Renal pelvis (tissue), 4 donors: ENCODE data around the gene CD164. TPM values are rescaled to one million over a fixed set of nuclear protein-coding genes. Genes with fewer than 3 reads are reported as not detected.
"Not testable (repeated sequence)": the region's sequence is repeated elsewhere in the genome, so short reads cannot be mapped to it uniquely, and the experiment has no call there.

Experiments used
- DNase-seq: peaks from one replicate; pipeline ENCODE4 v3.0.0-alpha.2; 2013
- polyA plus RNA-seq, 3 donors: library from polyadenylated mRNA; unstranded; fragments of 120-200 nt; gene quantifications; one replicate each; pipeline ENCODE4 v1.2.1, GENCODE V29; 2013; ENCODE audit not compliant: insufficient read length in 3 of 3

Gene CD164
- polyA plus RNA-seq, 3 donors, result 423 to 525 (median 512) TPM

DNA sequence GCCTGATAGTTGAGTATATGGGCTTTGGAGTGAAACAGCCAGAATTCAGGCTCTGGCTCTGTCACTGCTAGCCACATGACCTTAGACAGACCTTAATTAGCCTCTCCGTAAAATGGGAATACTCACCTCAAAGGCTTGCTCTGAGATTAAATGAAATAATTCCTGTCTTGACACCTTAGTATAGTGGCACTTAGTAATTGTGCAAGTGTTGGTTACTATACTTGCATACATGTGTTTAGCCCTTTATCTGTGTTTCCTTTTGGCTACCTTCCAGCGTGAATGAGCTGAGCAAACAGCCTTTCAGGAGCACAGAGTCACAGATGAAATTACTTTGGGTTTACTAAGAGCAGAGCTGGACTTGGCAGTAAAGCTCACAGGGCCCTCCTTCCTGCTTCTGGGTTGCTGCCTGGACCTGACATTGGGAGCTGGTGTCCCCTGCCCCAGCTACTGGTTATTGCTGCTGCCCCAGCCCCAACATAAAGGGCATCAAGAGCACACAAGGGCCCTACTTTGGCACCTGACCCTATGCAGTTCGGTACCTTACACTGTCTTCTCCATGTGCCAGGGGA is 32.8 kb downstream of the CD164 start:
- no peak for DNase-seq

DNA sequence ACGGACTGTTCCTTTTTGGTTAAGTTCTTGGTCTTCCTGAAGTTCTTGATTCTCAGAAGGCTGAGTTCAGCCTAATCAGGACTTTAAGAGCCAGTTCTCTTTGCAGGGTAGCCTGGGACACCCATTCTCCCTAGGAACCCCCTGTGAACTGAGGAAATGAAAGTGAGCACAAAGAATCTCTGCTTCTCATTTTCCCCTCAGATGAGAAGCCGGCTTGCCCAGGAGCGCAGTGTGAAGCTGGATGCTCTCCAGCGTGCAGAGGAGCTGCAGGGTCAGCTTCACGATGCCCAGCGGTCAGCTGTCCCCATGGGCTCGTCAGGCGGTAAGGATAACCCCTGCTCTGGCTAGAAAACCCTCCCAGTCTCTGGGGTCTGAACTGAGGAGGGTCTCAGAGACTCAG is 34.0 kb downstream of the CD164 start:
- no peak for DNase-seq

DNA sequence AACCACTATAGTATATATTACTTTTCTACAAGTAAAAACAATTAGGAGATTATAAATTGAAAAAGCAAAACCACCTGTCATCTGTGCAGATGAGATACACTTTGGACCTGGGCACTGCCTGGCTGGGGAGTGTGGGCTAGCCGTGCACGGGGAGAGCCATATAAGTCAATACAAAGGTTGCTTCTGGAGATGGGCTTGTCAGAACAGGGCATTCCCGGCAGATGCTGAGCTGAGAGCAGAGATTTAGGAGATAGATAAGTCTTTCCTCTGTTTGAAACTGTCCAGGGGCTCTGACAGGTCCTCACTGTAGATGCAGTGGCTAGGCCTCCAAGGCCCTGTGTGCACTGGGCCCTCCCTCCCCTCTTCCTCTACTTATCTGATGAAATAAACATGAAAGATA is 34.5 kb downstream of the CD164 start:
- DNase-seq, result no peak

DNA sequence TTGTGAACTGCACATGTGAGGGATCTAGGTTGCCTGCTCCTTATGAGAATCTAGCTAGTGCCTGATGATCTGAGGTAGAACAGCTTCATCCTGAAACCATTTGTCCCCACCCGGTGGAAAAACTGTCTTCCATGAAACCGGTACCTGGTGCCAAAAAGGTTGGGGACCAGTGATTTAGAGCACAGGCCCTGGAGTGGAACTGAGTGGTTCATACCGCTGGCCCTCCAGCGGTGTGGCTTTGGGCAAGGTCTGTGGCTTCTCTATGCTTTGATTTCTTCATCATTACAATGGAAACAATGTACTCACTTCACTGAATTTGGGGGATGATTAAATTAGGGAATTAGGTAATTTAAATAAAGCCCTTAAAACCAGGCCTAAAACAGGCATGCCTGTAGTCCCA is 36.3 kb downstream of the CD164 start:
- no peak for DNase-seq

DNA sequence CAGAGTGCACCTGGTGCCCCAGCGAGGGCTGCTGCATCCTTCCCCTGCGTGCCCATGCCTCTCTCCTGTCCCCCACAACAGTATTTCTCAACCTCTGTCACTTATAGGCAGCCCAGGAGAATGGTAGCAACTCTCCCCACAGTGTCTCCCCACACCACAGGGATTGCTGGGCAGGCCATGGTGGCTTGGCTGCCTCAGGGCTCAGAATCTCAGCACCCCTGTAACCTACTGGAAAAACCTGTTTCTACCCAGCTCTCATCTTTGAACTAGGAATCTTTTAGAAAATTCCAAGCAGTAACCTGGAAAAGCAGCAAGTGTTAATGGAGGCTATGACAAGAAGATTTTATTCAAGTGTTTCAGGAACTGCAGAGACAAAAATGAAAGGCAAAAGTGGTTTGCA is 38.0 kb downstream of the CD164 start:
- peak; percentile 35 for DNase-seq

DNA sequence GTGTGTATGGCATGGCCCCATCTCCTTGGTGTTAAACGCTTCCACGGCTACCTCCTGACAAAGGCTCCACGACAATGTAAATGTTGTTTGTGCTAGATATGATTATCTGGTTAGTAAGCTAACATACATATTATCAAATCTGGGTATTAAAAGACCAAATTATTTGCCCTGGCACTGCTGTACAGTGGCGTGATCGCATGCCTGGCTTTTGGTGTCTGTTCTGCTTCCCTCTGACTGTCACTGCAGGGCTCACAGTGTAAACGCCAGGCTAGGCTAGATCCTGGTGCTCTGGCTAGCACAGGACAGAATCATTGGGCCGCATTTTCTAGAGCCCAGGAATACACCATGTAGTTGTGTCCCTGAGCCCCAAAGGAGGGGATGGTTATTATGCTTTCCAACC is 38.7 kb downstream of the CD164 start:
- DNase-seq, result no peak

DNA sequence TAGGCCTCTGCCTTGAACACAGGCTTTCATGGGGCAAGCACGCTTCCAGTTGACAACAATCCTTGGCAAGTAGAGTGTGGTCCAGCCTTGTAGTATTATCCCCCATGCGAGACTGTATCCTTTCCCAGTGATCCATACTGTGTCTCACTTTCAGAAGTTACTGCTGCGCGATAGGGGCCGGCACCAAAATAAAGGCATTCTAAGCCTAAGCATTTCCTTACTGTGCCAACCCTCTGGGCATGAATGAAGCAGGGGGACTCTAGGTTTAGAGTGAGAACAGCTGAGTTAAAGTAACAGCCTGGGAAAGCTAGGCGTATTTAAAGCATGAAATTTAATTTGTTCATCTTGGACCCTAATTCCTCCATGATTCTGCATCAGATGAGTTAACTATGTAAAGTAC is 39.4 kb downstream of the CD164 start:
- no peak for DNase-seq

DNA sequence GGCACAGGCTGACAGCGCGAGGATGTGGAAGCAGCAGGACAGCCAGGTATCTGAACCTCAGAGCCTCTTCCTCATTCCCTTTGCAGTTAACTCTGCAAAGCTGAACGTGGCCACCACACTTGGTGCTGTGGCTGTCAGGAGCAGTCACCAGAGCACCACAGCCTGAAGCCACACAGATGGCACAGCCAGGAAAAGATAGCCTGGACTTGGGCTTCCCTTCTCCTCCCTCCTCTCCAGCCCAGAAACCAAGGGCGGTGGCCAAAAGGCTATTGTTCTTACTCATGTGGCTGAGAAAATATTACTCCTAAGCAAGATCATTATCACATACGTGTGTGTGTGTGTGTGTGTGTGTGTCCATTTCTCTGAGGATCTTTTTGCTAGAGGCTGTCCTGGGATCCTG is 39.8 kb downstream of the CD164 start:
- no peak for DNase-seq

DNA sequence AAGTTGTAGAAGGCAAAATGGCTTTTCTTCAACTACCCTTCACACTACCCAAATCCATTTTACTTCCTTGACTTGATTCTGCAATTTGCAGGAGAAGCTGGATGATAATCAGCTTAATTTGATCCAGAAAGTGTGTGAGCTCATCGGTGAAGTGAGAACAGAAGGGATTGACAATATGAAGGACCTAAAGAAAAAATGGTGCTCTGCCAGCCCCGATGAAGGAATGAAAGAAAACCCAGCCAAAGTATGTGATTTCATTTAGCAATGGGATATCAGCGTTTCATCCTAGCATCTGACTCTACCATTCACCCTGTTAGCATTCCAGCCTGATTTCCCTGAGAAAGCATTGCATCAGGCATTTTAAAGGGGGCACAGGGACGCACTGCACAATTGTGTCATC is 41.5 kb downstream of the CD164 start:
- DNase-seq, result no peak

DNA sequence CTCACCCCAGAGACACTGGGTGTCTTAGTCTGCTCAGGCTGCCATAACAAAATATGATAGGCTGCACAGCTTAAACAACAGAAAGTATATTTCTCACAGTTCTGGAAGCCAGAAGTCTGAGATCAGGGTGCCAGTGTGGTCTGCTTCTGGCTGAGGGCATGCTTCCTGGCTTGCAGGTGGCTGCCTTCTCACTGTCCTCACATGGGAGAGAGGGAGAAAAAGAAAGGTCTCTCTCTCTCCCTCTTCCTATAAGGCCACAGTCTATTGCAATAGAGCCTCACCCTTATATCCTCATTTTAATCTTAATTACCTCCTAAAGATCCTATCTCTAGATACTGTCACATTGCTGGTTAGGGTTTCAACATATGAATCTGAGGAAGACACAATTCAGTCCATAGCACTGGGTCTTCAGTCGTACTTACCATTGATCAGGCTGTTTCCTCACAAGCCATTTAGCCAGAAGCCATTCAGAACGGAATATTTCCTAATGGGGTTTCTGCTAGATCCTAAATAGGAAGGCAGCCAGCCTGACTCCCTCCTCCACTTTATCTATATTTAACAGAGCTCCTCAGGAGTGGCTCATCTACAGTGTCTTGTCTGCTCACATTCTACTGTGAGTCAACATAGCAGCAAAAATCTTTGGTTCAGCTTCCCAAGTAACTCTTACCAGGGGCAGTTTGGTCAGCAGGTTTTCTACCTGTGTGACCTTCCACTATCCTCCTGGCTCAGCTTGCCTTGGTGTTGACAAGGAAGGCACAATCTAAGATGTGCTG is 42.2 kb downstream of the CD164 start:
- DNase-seq, result no peak

DNA sequence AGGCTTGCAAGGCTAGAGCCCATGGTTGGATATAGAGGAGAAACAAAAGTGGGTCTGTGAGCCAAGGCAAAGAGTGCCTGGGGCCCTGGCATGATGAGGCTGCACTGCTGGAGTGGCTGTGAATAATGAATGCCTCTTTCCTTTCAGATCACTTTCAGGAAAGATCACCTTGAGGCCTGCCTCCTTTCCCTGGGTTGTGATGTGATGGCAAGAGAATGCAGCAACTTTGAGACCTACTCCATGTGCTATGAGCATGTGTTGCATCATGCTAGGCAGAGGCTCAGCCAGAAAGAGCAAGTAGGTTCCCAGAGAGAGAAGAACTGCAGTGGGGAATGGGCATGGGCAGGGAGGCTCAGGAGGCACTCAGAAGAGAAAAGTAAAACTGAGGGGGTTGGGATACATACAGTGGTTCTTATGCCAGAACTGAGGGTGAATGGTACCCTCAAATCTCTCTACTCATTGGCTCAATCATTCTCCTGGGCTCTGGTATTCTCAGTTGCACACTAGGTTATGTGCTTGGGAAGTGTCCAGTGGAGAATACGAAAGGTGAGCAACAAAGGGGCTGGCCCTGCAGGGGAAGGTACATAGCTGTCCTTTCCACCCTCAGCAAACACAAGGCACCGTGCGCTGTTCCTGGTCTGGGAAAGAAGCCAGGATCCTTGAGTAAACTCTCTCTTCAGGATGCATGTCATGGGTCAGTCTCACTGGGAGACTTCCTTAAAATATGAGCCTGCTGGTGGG is 45.9 kb downstream of the CD164 start:
- no peak for DNase-seq

DNA sequence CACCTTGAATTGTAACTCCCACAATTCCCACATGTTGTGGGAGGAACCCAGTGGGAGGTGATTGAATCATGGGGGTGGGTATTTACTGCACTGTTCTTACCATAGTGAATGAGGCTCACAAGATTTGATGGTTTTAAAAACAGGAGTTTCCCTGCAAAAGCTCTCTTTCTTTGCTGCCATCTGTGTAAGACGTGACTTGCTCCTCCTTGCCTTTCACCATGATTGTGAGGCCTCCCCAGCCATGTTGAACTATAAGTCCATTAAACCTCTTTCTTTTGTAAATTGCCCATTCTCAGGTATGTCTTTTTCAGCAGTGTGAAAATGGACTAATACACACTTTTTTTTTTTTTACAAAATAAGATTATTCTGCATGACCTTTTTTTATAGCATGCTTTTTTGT is 48.4 kb downstream of the CD164 start:
- DNase-seq, result not testable (repeated sequence)

DNA sequence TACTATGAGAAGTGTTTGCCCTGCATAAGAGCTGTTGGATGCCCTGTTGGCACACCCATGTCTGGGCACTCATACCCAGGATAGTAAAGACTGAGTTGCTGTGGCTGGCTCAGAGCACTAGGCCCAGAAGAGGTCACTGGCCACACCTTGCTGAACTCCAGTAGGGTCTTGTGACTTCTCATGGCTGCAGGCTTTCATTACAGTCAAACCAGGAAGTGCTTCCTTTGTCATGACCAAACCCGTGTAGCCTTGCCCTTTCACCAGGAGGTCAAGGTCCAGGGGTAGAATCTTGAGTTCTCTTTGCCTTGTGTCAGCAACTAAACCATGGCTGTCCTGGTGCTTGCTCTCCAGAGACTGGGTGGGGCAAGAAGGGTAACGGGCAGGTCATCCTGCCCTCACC is 49.5 kb downstream of the CD164 start:
- DNase-seq, result no peak

DNA sequence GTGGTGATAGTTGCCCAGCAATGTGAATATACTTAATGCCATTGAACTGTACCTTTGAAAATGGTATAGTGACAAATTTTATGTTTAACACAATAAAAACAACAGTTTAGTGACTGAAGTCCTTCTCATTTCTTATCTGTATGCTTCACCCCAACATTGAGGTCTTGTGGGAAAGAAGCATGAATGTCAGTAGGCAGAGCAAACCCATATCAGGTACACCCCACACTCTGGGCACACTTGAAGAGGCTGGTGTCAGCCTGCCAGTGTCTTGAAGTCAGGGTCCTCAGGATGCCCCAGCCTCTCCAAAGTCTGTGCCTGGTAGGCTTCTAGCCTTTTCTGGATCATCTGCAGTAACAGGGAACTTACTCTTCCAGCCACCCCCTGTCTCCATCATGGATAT is 51.2 kb downstream of the CD164 start:
- no peak for DNase-seq

DNA sequence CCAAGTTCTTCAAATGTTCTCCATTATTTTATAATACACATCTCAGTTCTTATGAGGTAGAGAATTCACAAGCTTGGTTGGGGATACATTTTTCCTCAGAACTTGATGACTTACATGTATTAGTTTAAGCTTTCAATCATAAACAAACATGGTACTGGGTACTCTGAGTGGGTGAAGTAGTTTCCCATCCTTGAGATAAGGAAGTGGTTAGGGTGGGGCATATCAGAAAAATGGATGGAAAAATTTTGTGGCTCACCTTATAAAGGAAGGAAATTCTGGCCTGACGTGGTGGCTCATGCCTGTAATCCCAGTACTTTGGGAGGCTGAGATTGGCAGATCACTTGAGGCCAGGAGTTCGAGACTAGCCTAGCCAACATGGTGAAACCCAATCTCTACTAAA is 52.0 kb downstream of the CD164 start:
- no peak for DNase-seq

DNA sequence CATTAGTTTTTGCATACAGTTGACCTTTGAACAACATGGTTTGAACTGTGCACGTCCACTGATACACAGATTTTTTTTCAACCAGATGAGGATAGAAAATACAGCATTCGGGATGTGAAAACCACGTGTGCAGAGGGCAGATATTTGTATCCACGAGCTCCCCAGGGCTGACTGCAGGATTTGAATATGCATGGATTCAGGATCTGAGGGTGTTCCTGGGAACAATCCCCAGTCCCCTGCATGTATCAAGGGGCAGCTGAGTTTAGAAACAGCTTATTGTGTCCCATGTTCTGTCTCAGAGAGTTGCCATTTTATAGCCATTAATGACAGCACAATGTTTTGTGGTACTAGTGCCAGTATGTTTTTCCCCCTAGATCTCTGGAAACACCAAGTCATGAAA is 53.6 kb downstream of the CD164 start:
- DNase-seq, result no peak

DNA sequence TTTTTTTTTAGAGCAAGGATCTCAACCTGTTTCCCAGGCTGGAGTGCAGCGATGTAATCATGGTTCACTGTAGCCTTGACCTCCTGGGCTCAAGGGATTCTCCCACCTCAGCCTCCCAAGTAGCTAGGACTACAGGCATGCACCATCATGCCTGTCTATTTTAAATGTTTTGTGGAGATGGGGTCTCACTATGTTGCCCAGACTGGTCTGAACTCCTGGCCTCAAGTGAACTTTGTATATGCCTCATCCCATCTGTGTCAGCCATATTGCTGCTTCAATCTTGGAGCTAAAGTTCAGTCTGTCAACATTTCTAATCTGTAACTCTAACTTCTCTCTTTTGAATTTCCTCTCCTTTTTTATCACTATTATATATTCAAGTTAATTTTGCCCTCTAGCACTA is 54.3 kb downstream of the CD164 start:
- DNase-seq, result no peak

DNA sequence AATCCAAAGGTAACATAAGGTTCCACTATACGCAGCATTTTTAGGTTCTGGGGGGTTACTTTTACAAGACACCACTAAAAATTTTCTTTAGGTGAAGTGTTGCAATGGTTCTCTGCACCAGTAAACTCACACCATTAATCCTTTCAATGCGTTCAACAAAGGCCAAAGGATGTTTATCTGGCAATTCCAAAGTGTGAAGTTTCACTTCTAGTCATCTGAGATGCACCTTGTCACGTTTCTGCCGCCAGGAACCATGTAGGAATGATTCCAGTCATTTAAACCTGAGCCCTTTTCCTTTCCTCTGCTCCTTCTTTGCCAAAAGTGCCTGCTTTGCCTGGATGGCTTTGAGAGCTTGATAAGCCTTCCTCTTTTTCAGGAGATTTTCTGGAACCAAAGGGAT is 54.8 kb downstream of the CD164 start:
- DNase-seq, result no peak

DNA sequence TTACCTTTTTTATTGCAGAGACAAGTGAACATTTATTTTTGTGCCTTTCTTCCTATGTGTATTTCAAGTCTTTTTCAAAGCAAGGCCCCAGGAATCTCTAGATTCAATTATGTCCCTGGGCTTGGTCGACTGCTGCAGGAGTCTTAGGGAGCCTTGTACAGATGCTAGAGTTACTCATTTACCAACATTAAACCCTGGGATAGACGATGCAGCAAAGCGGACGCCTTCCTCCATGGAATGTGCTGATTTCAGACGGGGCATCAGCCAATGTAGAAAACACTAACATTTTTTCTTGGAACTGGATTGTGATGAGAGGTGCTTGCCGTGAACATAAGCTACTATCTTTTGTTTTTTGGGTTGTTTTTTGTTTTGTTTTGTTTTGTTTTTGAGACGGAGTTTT is 55.9 kb downstream of the CD164 start:
- no peak for DNase-seq

DNA sequence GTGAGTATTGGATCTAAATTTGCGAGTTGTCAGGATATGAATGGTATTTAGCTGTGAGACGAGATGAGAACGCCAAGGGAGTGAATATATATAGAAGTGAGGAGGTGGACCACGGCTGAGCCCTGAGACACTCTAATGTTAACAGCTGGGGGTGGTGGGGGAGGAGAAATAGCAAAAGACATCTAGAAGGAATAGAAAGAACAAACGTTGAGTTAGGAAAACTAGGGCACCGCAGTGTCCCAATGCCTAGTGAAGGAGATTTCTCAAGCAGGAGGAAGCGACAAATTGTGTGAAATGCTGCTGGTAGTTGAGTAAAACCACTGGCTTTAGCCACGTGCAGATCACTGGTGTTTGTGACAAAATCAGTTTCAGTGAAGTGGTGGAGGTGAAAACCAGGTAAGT is 56.9 kb downstream of the CD164 start:
- no peak for DNase-seq

DNA sequence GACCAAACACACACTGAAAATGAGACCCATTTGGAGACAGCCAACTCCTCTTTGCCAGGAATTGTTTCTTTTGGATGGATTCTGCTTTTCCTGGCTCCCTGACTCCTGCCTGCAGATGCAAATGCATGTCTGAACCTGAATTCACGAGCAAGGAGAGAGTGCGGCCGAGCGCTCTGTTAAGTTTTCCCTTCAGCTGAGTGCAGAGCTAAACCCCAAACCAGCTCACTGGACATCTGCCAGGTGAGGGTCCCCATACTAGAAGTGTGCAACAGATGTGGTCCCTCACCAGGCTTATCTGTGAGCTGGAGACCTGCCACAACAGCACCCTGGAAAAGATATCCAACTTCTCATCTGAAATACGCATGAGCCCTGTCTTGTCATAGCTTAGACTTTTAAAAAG is 59.0 kb downstream of the CD164 start:
- no peak for DNase-seq

DNA sequence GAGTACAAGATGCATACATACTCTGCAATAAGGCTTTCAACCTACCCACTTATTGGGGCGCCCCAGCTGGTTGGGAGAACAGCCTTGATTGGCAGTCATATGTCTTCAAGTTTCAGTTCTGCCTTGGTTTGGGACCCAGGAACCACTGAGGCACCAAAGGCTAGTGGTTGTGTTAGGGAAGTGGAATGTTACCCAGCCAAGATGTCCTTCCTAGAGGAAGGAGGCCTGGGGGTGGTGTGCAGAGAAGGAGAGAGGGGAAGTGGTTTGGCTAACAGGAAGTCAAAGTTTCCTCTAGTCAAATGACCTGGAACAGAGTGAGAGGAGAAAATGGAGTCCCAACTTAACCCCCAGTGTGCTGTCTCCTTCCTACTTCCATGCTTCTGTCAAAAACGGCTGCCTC is 59.4 kb downstream of the CD164 start:
- DNase-seq, result no peak

DNA sequence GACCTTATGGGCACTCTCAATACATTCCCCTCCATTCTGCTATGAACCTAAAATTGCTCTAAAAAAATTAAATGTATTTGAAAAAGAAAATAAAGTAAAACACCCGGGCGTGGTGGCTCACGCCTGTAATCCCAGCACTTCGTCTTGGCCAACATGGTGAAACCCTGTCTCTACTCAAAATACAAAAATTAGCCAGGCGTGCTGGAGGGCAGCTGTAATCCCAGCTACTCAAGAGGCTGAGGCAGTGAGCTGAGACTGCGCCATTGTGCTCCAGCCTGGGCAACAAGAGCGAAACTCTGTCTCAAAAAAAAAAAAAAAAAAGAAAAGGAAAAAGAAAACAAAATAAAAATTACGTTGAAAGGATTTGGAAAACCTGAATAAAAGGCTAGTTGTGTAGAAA is 60.5 kb downstream of the CD164 start:
- no peak for DNase-seq

DNA sequence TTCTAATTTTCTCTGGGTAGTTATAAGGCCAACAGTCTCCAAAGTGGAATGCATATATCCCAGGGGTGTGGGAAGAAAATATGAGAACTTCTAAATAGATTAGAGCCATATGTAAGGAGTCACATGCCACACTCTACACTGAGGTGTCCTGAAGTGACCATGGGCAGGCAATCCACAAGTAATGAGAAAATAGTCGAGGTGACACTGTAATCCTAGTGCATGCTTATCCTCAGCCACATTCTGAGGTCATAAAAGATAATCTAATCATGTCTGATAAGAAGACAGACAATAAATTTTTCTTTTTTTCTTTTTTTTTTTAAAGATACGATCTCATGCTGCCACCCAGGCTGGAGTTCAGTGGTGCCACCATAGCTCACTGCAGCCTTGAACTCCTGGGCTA is 62.2 kb downstream of the CD164 start:
- DNase-seq, result no peak
